MCF 10A (cell line): ENCODE results near the gene CHKA. TPM values are rescaled to one million over a fixed set of nuclear protein-coding genes. Genes with fewer than 3 reads are reported as not detected.

Experiments
- BruUV-seq: library from RNA; stranded (reverse); fragments of 400-500 nt; replicated peaks from 2 replicates; lab custom pipeline; 2021; lab: Mats Ljungman, UMichigan
- CTCF ChIA-PET: fragments of 300-600 bp; sonication (Branson Sonifier 250); formaldehyde crosslinking; extraction: SDS; loops from one replicate; lab custom pipeline; 2021; ENCODE audit warnings: antibody characterized with exemption, inconsistent platforms; lab: Yijun Ruan, JAX
- POLR2A ChIA-PET: fragments of 300-600, 350-650 bp; sonication (Branson Sonifier 250); formaldehyde crosslinking; extraction: SDS; loops from one replicate; lab custom pipeline; 2020; ENCODE audit warnings: antibody characterized with exemption, inconsistent platforms; lab: Yijun Ruan, JAX
- DNase-seq: peaks from one replicate; pipeline ENCODE4 v3.0.0-alpha.2; 2018; ENCODE audit not compliant: unreplicated experiment
- H3K27ac Mint-ChIP-seq: one replicate; pipeline ENCODE4 v1.8.0; 2022; ENCODE audit warnings: mild to moderate bottlenecking, low read depth, mixed read lengths; ENCODE audit not compliant: unreplicated experiment
- H3K27me3 Mint-ChIP-seq: one replicate; pipeline ENCODE4 v1.8.0; 2022; ENCODE audit warnings: mixed read lengths; ENCODE audit not compliant: insufficient read depth, unreplicated experiment
- H3K36me3 Mint-ChIP-seq: one replicate; pipeline ENCODE4 v1.8.0; 2022; ENCODE audit warnings: mild to moderate bottlenecking, moderate library complexity, mixed read lengths; ENCODE audit not compliant: insufficient read depth, unreplicated experiment
- H3K4me1 Mint-ChIP-seq: one replicate; pipeline ENCODE4 v1.8.0; 2022; ENCODE audit warnings: mixed read lengths; ENCODE audit not compliant: insufficient read depth, unreplicated experiment
- H3K4me3 Mint-ChIP-seq: one replicate; pipeline ENCODE4 v1.8.0; 2022; ENCODE audit warnings: mild to moderate bottlenecking, moderate library complexity, mixed read lengths; ENCODE audit not compliant: unreplicated experiment
- H3K9me3 Mint-ChIP-seq: one replicate; pipeline ENCODE4 v1.8.0; 2022; ENCODE audit warnings: mixed read lengths; ENCODE audit not compliant: unreplicated experiment
- intact Hi-C: fragments of 100-400 bp; cut with micrococcal nuclease; formaldehyde crosslinking; loops from 2 replicates; pipeline ENCODE4 v1.14.1; 2022
- total RNA-seq: library from RNA; stranded (reverse); gene quantifications from 2 replicates; pipeline ENCODE4 v1.2.3, GENCODE V29; 2022
- TF ChIP-seq, protein P1 (sequence below): fragments of 200-600 bp; IDR thresholded peaks from one replicate; pipeline ENCODE4 v1.8.0; 2022; ENCODE audit warnings: antibody characterized with exemption, mild to moderate bottlenecking; ENCODE audit not compliant: unreplicated experiment

CHKA gene
- total RNA-seq, 1 experiment from 2014 or later: 7.8 TPM

DNA sequence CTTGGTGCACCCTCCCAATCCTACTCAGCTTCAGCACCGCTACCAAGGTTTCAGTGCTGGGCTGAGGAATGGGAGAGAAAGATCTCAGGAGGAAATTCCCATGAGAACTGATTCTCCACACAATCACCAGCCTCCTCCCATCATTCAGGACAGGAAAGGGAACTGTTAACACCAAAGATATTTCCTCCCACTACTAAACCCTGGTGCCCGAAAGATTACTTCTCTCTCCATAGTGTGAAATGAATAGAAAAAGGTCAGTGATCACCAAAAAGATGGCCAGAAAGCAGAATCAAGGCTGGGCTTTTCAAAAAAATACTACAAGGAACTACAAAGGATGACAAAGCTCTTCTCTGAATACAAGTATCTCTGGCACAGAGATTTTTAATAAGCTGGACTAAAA lies 56.3 kb downstream of the CHKA start:
- POLR2A ChIA-PET: no interaction called here
- peaks cover 31% of the 10 kb centered on the region for H3K36me3 Mint-ChIP-seq
- no peaks in the 10 kb centered on the region for H3K27me3 Mint-ChIP-seq
- H3K27ac Mint-ChIP-seq: no peak overlapping the region
- no TSS peak for BruUV-seq
- DNase-seq: no peak
- no peaks in the 10 kb centered on the region for H3K4me1 Mint-ChIP-seq
- no peaks in the 10 kb centered on the region for H3K9me3 Mint-ChIP-seq
- CTCF ChIA-PET: no interaction called here
- intact Hi-C loops: no loop called here
- no peak overlapping the region for H3K4me3 Mint-ChIP-seq
- TF ChIP-seq, protein P1, sequence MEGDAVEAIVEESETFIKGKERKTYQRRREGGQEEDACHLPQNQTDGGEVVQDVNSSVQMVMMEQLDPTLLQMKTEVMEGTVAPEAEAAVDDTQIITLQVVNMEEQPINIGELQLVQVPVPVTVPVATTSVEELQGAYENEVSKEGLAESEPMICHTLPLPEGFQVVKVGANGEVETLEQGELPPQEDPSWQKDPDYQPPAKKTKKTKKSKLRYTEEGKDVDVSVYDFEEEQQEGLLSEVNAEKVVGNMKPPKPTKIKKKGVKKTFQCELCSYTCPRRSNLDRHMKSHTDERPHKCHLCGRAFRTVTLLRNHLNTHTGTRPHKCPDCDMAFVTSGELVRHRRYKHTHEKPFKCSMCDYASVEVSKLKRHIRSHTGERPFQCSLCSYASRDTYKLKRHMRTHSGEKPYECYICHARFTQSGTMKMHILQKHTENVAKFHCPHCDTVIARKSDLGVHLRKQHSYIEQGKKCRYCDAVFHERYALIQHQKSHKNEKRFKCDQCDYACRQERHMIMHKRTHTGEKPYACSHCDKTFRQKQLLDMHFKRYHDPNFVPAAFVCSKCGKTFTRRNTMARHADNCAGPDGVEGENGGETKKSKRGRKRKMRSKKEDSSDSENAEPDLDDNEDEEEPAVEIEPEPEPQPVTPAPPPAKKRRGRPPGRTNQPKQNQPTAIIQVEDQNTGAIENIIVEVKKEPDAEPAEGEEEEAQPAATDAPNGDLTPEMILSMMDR: no peak

GRCh38 chr11:68061508-68061907 lies 59.7 kb downstream of the CHKA start:
- TF ChIP-seq, protein P1: no peak
- peaks cover 16% of the 10 kb centered on the region for H3K36me3 Mint-ChIP-seq
- no peaks in the 10 kb centered on the region for H3K27me3 Mint-ChIP-seq
- H3K4me1 Mint-ChIP-seq: no peaks in the 10 kb centered on the region
- H3K27ac Mint-ChIP-seq: no peak overlapping the region
- no peak overlapping the region for H3K4me3 Mint-ChIP-seq
- no TSS peak for BruUV-seq
- no peak for DNase-seq
- POLR2A ChIA-PET: interaction anchor here (1.4 kb wide), 1 partner anchor 32 kb away, joined by 3 read pairs; no protein-coding TSS in a partner anchor
- H3K9me3 Mint-ChIP-seq: no peaks in the 10 kb centered on the region
- CTCF ChIA-PET: no interaction called here
- intact Hi-C loops: no loop called here

GRCh38 chr11:68057807-68058206 lies 63.4 kb downstream of the CHKA start:
- TF ChIP-seq, protein P1: no peak
- Mint-ChIP-seq H3K9me3 (no peaks in the 10 kb centered on the region), H3K27me3 (no peaks in the 10 kb centered on the region), H3K27ac (no peak overlapping the region), H3K36me3 (peaks cover 16% of the 10 kb centered on the region), H3K4me3 (no peak overlapping the region), H3K4me1 (no peaks in the 10 kb centered on the region)
- ChIA-PET POLR2A (no interaction called here), CTCF (no interaction called here)
- intact Hi-C loops: no loop called here
- BruUV-seq: no TSS peak
- no peak for DNase-seq

DNA sequence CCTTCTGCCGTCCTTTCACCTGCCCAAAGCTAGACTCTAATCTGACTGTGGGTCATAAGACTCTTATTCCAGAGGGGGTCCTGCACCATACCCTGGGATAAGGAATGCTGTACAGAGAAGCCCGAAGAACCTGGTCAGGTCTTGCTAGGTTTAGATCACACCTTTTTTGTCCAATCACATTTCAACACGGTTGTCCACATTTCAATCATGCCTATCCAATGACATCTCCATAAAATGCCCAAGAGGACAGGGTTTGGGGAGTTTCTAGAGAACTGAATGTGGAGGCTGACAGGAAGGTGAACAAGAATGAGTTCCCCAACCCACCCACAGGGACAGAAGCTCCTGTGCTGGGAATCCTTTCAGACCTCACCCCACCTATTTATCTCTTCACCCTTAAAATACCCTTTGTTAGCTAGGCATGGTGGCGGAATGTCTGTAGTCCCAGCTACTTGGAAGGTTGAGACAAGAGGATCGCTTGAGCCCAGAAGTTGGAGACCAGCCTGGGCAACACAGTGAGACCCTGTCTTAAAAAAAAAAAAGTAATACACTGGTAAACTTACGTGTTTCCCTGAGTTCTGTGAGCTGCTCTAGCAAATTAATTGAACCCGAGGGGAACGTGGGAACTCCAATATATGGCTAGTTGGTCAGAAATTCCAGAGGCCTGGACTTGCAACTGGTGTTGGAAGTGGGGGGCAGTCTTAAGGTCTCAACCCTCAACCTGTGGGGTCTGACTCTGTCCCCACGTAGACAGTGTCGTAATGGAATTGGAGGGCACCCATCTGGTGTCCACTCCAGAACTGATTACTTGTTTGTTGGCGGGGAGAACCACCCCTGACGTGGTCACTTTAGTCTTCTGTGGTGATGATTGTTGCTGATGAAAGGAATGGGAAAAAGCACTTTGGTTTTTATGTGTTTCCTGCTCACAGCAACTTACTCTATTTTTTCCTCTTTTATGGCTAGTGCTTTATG lies 64.6 kb downstream of the CHKA start:
- CTCF ChIA-PET: interaction anchor here (0.6 to 0.8 kb wide), 3 partner anchors 32 to 1945 kb away, joined by 3 to 6 read pairs (median 4); no protein-coding TSS in a partner anchor
- peaks cover 16% of the 10 kb centered on the region for H3K36me3 Mint-ChIP-seq
- POLR2A ChIA-PET: interaction anchor here (0.6 kb wide), 1 partner anchor 371 kb away, joined by 5 read pairs; no protein-coding TSS in a partner anchor
- no peaks in the 10 kb centered on the region for H3K9me3 Mint-ChIP-seq
- H3K27ac Mint-ChIP-seq: no peak overlapping the region
- no peak overlapping the region for H3K4me3 Mint-ChIP-seq
- H3K27me3 Mint-ChIP-seq: no peaks in the 10 kb centered on the region
- no TSS peak for BruUV-seq
- no peak for DNase-seq
- intact Hi-C loops: no loop called here
- H3K4me1 Mint-ChIP-seq: no peaks in the 10 kb centered on the region
- TF ChIP-seq, protein P1: no peak
